BJ (cell line): Measurements from ENCODE around the gene FCHO2. TPM values are rescaled to one million over a fixed set of nuclear protein-coding genes. Genes with fewer than 3 reads are reported as not detected.

ENCODE experiments used
- CTCF ChIA-PET: fragments of 350-600 bp; formaldehyde crosslinking; extraction: SDS; loops from one replicate; lab custom pipeline; 2021; ENCODE audit warnings: antibody characterized with exemption, inconsistent platforms; lab: Yijun Ruan, JAX
- POLR2A ChIA-PET: fragments of 300-600 bp; sonication (Branson Sonifier 250); formaldehyde crosslinking; extraction: SDS; loops from one replicate; lab custom pipeline; 2021; ENCODE audit warnings: antibody characterized with exemption; lab: Charles Lee
- DNase-seq: peaks from one replicate; pipeline ENCODE4 v3.0.0-alpha.2; 2011; ENCODE audit warnings: low read depth
- H3K27me3 ChIP-seq: 2 replicates; pipeline ENCODE4 v1.6.0; 2011; ENCODE audit warnings: low read length; ENCODE audit not compliant: control insufficient read depth, insufficient read depth
- H3K36me3 ChIP-seq: 2 replicates; pipeline ENCODE4 v1.5.1; 2011; ENCODE audit warnings: low read length; ENCODE audit not compliant: control insufficient read depth, insufficient read depth
- H3K4me3 ChIP-seq: 2 replicates; pipeline ENCODE4 v1.5.1; 2011; ENCODE audit warnings: low read depth, mild to moderate bottlenecking, control low read depth, low read length
- polyA plus RNA-seq: library from polyadenylated mRNA; depleted of rRNA; stranded (reverse); fragments of >200 nt; gene quantifications from 2 replicates; pipeline ENCODE4 v1.2.3, GENCODE V29; 2011
- TF ChIP-seq, protein P1 (sequence below): IDR thresholded peaks from 2 replicates; pipeline ENCODE4 v1.5.1; 2011; ENCODE audit warnings: low read depth, mild to moderate bottlenecking, control low read depth, inconsistent platforms, low read length, moderate library complexity; ENCODE audit not compliant: insufficient read depth

FCHO2 gene
- polyA plus RNA-seq, 1 experiment = 15.7 TPM

DNA sequence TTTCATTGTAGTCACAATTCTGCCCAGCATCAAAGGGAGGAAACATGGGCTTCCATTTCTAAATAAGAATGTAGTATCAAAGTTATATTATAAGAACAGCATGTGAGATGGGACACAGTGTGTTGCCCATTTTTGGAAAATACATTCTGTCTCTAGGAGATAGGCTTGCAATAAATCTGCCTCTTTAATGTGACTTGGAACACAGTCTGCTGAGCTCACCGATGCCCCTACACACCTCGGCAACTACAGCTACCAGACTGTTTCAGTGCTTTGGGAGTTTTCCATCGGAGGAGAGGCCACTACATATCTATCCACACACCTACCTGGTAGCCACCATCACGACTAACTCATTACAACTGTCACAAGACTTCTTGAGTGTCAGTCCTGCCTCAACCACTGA lies 18.9 kb upstream of the FCHO2 start:
- CTCF ChIA-PET = interaction anchor here (1.3 to 1.4 kb wide), 2 partner anchors 15 to 18 kb away, joined by 3 to 4 read pairs; partner anchors contain the start of gene FCHO2
- POLR2A ChIA-PET = no interaction called here

GRCh38 chr5:72937517-72938061 lies 18.3 kb upstream of the FCHO2 start:
- H3K36me3 ChIP-seq = no peaks in the 10 kb centered on the region
- no peak overlapping the region for H3K4me3 ChIP-seq
- ChIA-PET CTCF (interaction anchor here (1.5 kb wide), 1 partner anchor 9 kb away, joined by 3 read pairs; no protein-coding TSS in a partner anchor), POLR2A (interaction anchor here (0.6 kb wide), 1 partner anchor 14 kb away, joined by 4 read pairs; no protein-coding TSS in a partner anchor)
- TF ChIP-seq, protein P1, sequence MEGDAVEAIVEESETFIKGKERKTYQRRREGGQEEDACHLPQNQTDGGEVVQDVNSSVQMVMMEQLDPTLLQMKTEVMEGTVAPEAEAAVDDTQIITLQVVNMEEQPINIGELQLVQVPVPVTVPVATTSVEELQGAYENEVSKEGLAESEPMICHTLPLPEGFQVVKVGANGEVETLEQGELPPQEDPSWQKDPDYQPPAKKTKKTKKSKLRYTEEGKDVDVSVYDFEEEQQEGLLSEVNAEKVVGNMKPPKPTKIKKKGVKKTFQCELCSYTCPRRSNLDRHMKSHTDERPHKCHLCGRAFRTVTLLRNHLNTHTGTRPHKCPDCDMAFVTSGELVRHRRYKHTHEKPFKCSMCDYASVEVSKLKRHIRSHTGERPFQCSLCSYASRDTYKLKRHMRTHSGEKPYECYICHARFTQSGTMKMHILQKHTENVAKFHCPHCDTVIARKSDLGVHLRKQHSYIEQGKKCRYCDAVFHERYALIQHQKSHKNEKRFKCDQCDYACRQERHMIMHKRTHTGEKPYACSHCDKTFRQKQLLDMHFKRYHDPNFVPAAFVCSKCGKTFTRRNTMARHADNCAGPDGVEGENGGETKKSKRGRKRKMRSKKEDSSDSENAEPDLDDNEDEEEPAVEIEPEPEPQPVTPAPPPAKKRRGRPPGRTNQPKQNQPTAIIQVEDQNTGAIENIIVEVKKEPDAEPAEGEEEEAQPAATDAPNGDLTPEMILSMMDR = no peak
- H3K27me3 ChIP-seq = no peaks in the 10 kb centered on the region
- DNase-seq = no peak

More for the DNA sequence above, 18.9 kb upstream of the FCHO2 start:
- no peaks in the 10 kb centered on the region for H3K36me3 ChIP-seq
- H3K4me3 ChIP-seq = no peak overlapping the region
- DNase-seq = no peak
- H3K27me3 ChIP-seq = no peaks in the 10 kb centered on the region
- TF ChIP-seq, protein P1 = no peak

- DNase-seq = no peak
- TF ChIP-seq, protein P1 = no peak
- CTCF ChIA-PET = interaction anchor here (1.5 kb wide), 1 partner anchor 9 kb away, joined by 3 read pairs; no protein-coding TSS in a partner anchor
- POLR2A ChIA-PET = interaction anchor here (0.6 kb wide), 1 partner anchor 13 kb away, joined by 4 read pairs; no protein-coding TSS in a partner anchor
- Histone ChIP-seq H3K36me3 (no peaks in the 10 kb centered on the region), H3K4me3 (no peak overlapping the region), H3K27me3 (no peaks in the 10 kb centered on the region)
Measured at GRCh38 chr5:72938206-72938605, 17.6 kb upstream of the FCHO2 start.

GRCh38 chr5:72940082-72940481 lies 15.8 kb upstream of the FCHO2 start:
- no peak overlapping the region for H3K4me3 ChIP-seq
- ChIA-PET CTCF (no interaction called here), POLR2A (no interaction called here)
- TF ChIP-seq, protein P1 = no peak
- no peaks in the 10 kb centered on the region for H3K27me3 ChIP-seq
- H3K36me3 ChIP-seq = no peaks in the 10 kb centered on the region
- no peak for DNase-seq

- DNase-seq = no peak
- TF ChIP-seq, protein P1 = no peak
- Histone ChIP-seq H3K27me3 (no peaks in the 10 kb centered on the region), H3K4me3 (no peak overlapping the region), H3K36me3 (no peaks in the 10 kb centered on the region)
- ChIA-PET CTCF (interaction anchor here (0.9 kb wide), 1 partner anchor 9 kb away, joined by 4 read pairs; no protein-coding TSS in a partner anchor), POLR2A (no interaction called here)
Measured at GRCh38 chr5:72943307-72943706, 12.5 kb upstream of the FCHO2 start.
